ENCODE data around the gene ORC5. TPM values are rescaled to one million over a fixed set of nuclear protein-coding genes. Genes with fewer than 3 reads are reported as not detected.

The ORC5 gene
- total RNA-seq, 1 experiment from 2014 or later = 25.9 TPM

GRCh38 chr7:104228442-104228841 lies 20.6 kb upstream of the ORC5 start:
- no peak overlapping the region for H2BK15ac ChIP-seq (ENCODE audit: low read depth, low read length)
- H3K4me1 Mint-ChIP-seq = peaks cover 2 to 8% of the 10 kb centered on the region in 2 experiments; a peak in 3 of 4 replicates
- H2AK5ac ChIP-seq (ENCODE audit: insufficient read length, low read length) = no peak overlapping the region
- no peak for DNase-seq
- H4K91ac ChIP-seq (ENCODE audit: insufficient read length, low read depth, low read length) = no peak overlapping the region
- no peak overlapping the region for H3K27ac Mint-ChIP-seq
- H3K9me3 ChIP-seq (ENCODE audit: control insufficient read depth, low read depth, low read length) = no peaks in the 10 kb centered on the region
- no peaks in the 10 kb centered on the region for H3K36me3 Mint-ChIP-seq (ENCODE audit: insufficient read depth in 1 of 3, low read depth in 3 of 3)
- no peak overlapping the region for H3K23ac ChIP-seq (ENCODE audit: insufficient read length, low read depth, low read length)
- H3K9ac ChIP-seq (ENCODE audit: extremely low read depth, insufficient read length, low read length) = no peak overlapping the region
- H2AFZ ChIP-seq (ENCODE audit: low read length) = no peak overlapping the region
- no peak overlapping the region for H4K5ac ChIP-seq (ENCODE audit: insufficient read length, low read depth, low read length)
- no peaks in the 10 kb centered on the region for H3K79me1 ChIP-seq (ENCODE audit: insufficient read depth, low read depth, low read length, poor library complexity, severe bottlenecking)
- H3K27me3 Mint-ChIP-seq (ENCODE audit: low read depth) = no peaks in the 10 kb centered on the region; the same call in 1 of the 2 replicates
- no peaks in the 10 kb centered on the region for H3K4me1 ChIP-seq (ENCODE audit: insufficient read depth, low read length)
- TF ChIP-seq, protein P1, sequence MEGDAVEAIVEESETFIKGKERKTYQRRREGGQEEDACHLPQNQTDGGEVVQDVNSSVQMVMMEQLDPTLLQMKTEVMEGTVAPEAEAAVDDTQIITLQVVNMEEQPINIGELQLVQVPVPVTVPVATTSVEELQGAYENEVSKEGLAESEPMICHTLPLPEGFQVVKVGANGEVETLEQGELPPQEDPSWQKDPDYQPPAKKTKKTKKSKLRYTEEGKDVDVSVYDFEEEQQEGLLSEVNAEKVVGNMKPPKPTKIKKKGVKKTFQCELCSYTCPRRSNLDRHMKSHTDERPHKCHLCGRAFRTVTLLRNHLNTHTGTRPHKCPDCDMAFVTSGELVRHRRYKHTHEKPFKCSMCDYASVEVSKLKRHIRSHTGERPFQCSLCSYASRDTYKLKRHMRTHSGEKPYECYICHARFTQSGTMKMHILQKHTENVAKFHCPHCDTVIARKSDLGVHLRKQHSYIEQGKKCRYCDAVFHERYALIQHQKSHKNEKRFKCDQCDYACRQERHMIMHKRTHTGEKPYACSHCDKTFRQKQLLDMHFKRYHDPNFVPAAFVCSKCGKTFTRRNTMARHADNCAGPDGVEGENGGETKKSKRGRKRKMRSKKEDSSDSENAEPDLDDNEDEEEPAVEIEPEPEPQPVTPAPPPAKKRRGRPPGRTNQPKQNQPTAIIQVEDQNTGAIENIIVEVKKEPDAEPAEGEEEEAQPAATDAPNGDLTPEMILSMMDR (conservative IDR thresholded peaks at IDR 0.05) = no peak
- H3K4me3 Mint-ChIP-seq = no peak overlapping the region
- H3K23me2 ChIP-seq (ENCODE audit: insufficient read length, low read depth, low read length, poor library complexity, severe bottlenecking) = no peaks in the 10 kb centered on the region
- no peaks in the 10 kb centered on the region for H4K20me1 ChIP-seq (ENCODE audit: control insufficient read depth, insufficient read depth, insufficient read length)
- no peak overlapping the region for H2BK12ac ChIP-seq (ENCODE audit: insufficient read length, low read depth, low read length)
- no peak overlapping the region for H3K4ac ChIP-seq (ENCODE audit: low read depth, low read length)
- no peaks in the 10 kb centered on the region for H3K27me3 ChIP-seq (ENCODE audit: insufficient read depth, low read length)
- no peaks in the 10 kb centered on the region for H3K9me3 Mint-ChIP-seq
- H2BK20ac ChIP-seq (ENCODE audit: low read depth, low read length, poor library complexity, severe bottlenecking) = no peak overlapping the region
- H3K14ac ChIP-seq (ENCODE audit: insufficient read depth, low read length) = no peak overlapping the region
- WGBS (ENCODE audit: extremely low coverage, insufficient read length, low lambda C conversion rate) = no CpG with 5 or more reads among the region's 2 CpGs
- H3T11ph ChIP-seq (ENCODE audit: low read length) = no peak overlapping the region
- H3K18ac ChIP-seq (ENCODE audit: insufficient read length, low read depth, low read length) = no peak overlapping the region
- no peak overlapping the region for H3K27ac ChIP-seq (ENCODE audit: insufficient read length, low read depth, low read length)
- H3K56ac ChIP-seq (ENCODE audit: insufficient read length, low read depth, low read length) = no peak overlapping the region
- H2BK5ac ChIP-seq (ENCODE audit: insufficient read length, low read length) = no peak overlapping the region
- H2BK120ac ChIP-seq (ENCODE audit: low read depth, low read length, poor library complexity, severe bottlenecking) = no peak overlapping the region
- no peak overlapping the region for H4K8ac ChIP-seq (replicated peaks; ENCODE audit: insufficient read length, low read depth, low read length)
- no peak overlapping the region for H3K4me2 ChIP-seq (ENCODE audit: insufficient read depth, insufficient read length, low read length)
- no peaks in the 10 kb centered on the region for H3K79me2 ChIP-seq (ENCODE audit: insufficient read depth, low read length)
